HEK293 (cell line): ENCODE results near the gene SEMA7A.

ENCODE experiments used
- CTCF ChIA-PET: fragments of 350-600 bp; formaldehyde crosslinking; extraction: SDS; loops from one replicate; lab custom pipeline; 2021; ENCODE audit warnings: antibody characterized with exemption; lab: Yijun Ruan, JAX
- POLR2A ChIA-PET: fragments of 300-600 bp; formaldehyde crosslinking; extraction: SDS; loops from one replicate; lab custom pipeline; 2020; ENCODE audit warnings: antibody characterized with exemption, inconsistent platforms; lab: Yijun Ruan, JAX
- H3K27ac ChIP-seq: fragments of 200-500 bp; sonication (Bioruptor generic); 2 replicates; pipeline ENCODE4 v1.5.1; 2014; ENCODE audit warnings: low read depth, low read length, control low read depth, inconsistent platforms; ENCODE audit errors: extremely low read depth
- H3K36me3 ChIP-seq, 2 experiments: fragments of 200-500 bp in 1 of 2; sonication (Bioruptor generic) in 1 of 2; 1 replicate in 1 of 2; 2 replicates in 1 of 2; pipeline ENCODE4 v1.5.1; 2014 to 2017; ENCODE audit warnings: inconsistent platforms in 2 of 2, low read length in 2 of 2; ENCODE audit not compliant: control insufficient read depth in 2 of 2, insufficient read depth in 1 of 2
- H3K4me1 ChIP-seq: fragments of 200-500 bp; sonication (Bioruptor generic); 2 replicates; pipeline ENCODE4 v1.5.1; 2014; ENCODE audit warnings: mild to moderate bottlenecking, low read length, inconsistent platforms; ENCODE audit not compliant: control insufficient read depth, insufficient read depth
- H3K4me3 ChIP-seq: 2 replicates; pipeline ENCODE4 v1.5.1; 2011; ENCODE audit warnings: low read depth, mild to moderate bottlenecking, control low read depth, low read length, moderate library complexity
- H3K9me3 ChIP-seq: fragments of 200-500 bp; sonication (Bioruptor generic); 2 replicates; pipeline ENCODE4 v1.5.1; 2014; ENCODE audit warnings: low read depth, low read length, inconsistent platforms; ENCODE audit not compliant: control insufficient read depth, insufficient read depth
- BCL6B ChIP-seq: fragments of 450-650 bp; formaldehyde crosslinking; IDR thresholded peaks from 2 replicates; pipeline ENCODE4 v1.5.1; 2017; ENCODE audit warnings: missing biosample characterization, missing genetic modification characterization
- ELK4 ChIP-seq: IDR thresholded peaks from 2 replicates; pipeline ENCODE4 v1.6.1; 2011; ENCODE audit warnings: mild to moderate bottlenecking, low read depth, low read length, borderline replicate concordance
- HIC1 ChIP-seq: fragments of 450-650 bp; formaldehyde crosslinking; IDR thresholded peaks from 2 replicates; pipeline ENCODE4 v1.5.1; 2016; ENCODE audit warnings: missing biosample characterization, missing genetic modification characterization
- PATZ1 ChIP-seq: fragments of 450-650 bp; formaldehyde crosslinking; IDR thresholded peaks from 2 replicates; pipeline ENCODE4 v1.5.1; 2016; ENCODE audit warnings: missing biosample characterization, missing genetic modification characterization
- WT1 ChIP-seq: fragments of 450-650 bp; formaldehyde crosslinking; IDR thresholded peaks from 2 replicates; pipeline ENCODE4 v1.5.1; 2016; ENCODE audit warnings: missing biosample characterization, missing genetic modification characterization
- ZBTB48 ChIP-seq: fragments of 450-650 bp; formaldehyde crosslinking; IDR thresholded peaks from 2 replicates; pipeline ENCODE4 v1.5.1; 2016; ENCODE audit warnings: missing biosample characterization, missing genetic modification characterization
- ZFP41 ChIP-seq: fragments of 450-650 bp; formaldehyde crosslinking; IDR thresholded peaks from 2 replicates; pipeline ENCODE4 v1.5.1; 2016; ENCODE audit warnings: missing biosample characterization, missing genetic modification characterization, borderline replicate concordance
- ZIC2 ChIP-seq: fragments of 450-650 bp; formaldehyde crosslinking; IDR thresholded peaks from 2 replicates; pipeline ENCODE4 v1.5.1; 2016; ENCODE audit warnings: missing biosample characterization, missing genetic modification characterization
- ZNF138 ChIP-seq: fragments of 450-650 bp; formaldehyde crosslinking; IDR thresholded peaks from 2 replicates; pipeline ENCODE4 v1.5.1; 2016; ENCODE audit warnings: missing biosample characterization, missing genetic modification characterization, borderline replicate concordance
- ZNF140 ChIP-seq: fragments of 450-650 bp; formaldehyde crosslinking; IDR thresholded peaks from 2 replicates; pipeline ENCODE4 v1.5.1; 2016; ENCODE audit warnings: missing biosample characterization, missing genetic modification characterization
- ZNF24 ChIP-seq: fragments of 450-650 bp; formaldehyde crosslinking; IDR thresholded peaks from 2 replicates; pipeline ENCODE4 v1.5.1; 2016; ENCODE audit warnings: missing biosample characterization, missing genetic modification characterization
- ZNF26 ChIP-seq: fragments of 450-650 bp; formaldehyde crosslinking; IDR thresholded peaks from 2 replicates; pipeline ENCODE4 v1.5.1; 2016; ENCODE audit warnings: missing biosample characterization, missing genetic modification characterization
- ZNF341 ChIP-seq: fragments of 450-650 bp; formaldehyde crosslinking; IDR thresholded peaks from 2 replicates; pipeline ENCODE4; 2016; ENCODE audit warnings: low read depth, missing biosample characterization, missing genetic modification characterization
- ZNF423 ChIP-seq: fragments of 450-650 bp; formaldehyde crosslinking; IDR thresholded peaks from 2 replicates; pipeline ENCODE4 v1.5.1; 2016; ENCODE audit warnings: missing biosample characterization, missing genetic modification characterization
- ZNF501 ChIP-seq: fragments of 450-650 bp; formaldehyde crosslinking; IDR thresholded peaks from 2 replicates; pipeline ENCODE4 v1.5.1; 2016; ENCODE audit warnings: missing biosample characterization, missing genetic modification characterization
- ZNF529 ChIP-seq: fragments of 450-650 bp; formaldehyde crosslinking; IDR thresholded peaks from 2 replicates; pipeline ENCODE4 v1.5.1; 2017; ENCODE audit warnings: missing genetic modification characterization, missing biosample characterization; ENCODE audit not compliant: insufficient replicate concordance
- ZNF600 ChIP-seq: fragments of 450-650 bp; formaldehyde crosslinking; IDR thresholded peaks from 2 replicates; pipeline ENCODE4 v1.5.1; 2016; ENCODE audit warnings: missing biosample characterization, missing genetic modification characterization
- ZNF654 ChIP-seq: fragments of 450-650 bp; formaldehyde crosslinking; IDR thresholded peaks from 2 replicates; pipeline ENCODE4 v1.5.1; 2016; ENCODE audit warnings: low read depth, missing biosample characterization, missing genetic modification characterization
- ZNF677 ChIP-seq: fragments of 450-650 bp; IDR thresholded peaks from 2 replicates; pipeline ENCODE4 v1.5.0; 2018; ENCODE audit warnings: missing biosample characterization, mild to moderate bottlenecking, missing genetic modification characterization, moderate library complexity
- ZSCAN5A ChIP-seq: fragments of 450-650 bp; formaldehyde crosslinking; IDR thresholded peaks from 2 replicates; pipeline ENCODE4 v1.5.1; 2016; ENCODE audit warnings: missing biosample characterization, missing genetic modification characterization
- ZXDB ChIP-seq: fragments of 450-650 bp; formaldehyde crosslinking; IDR thresholded peaks from 2 replicates; pipeline ENCODE4 v1.5.1; 2016; ENCODE audit warnings: missing biosample characterization, missing genetic modification characterization

The SEMA7A gene

GRCh38 chr15:74438206-74438605 lies 4.4 kb upstream of the SEMA7A start:
- no peak for TF ChIP-seq HIC1 (tag by site-specific recombination)
- no peak for TF ChIP-seq ELK4
- TF ChIP-seq ZNF138 (tag by site-specific recombination) = no peak
- no peak for TF ChIP-seq ZXDB (tag by site-specific recombination)
- no peak for TF ChIP-seq WT1 (tag by site-specific recombination)
- no peak for TF ChIP-seq ZNF501 (tag by site-specific recombination)
- TF ChIP-seq ZNF24 = no peak
- no peak for TF ChIP-seq ZSCAN5A
- TF ChIP-seq ZNF341 (tag by site-specific recombination) = no peak
- TF ChIP-seq ZNF677 = no peak
- TF ChIP-seq ZNF654 (tag by site-specific recombination) = no peak
- TF ChIP-seq ZNF26 (tag by site-specific recombination) = no peak
- TF ChIP-seq BCL6B (tag by site-specific recombination) = no peak
- Histone ChIP-seq H3K4me1 (peaks cover 4% of the 10 kb centered on the region), H3K4me3 (no peak overlapping the region), H3K27ac (no peak overlapping the region), H3K36me3 (no peaks in the 10 kb centered on the region), H3K9me3 (no peaks in the 10 kb centered on the region)
- CTCF ChIA-PET = interaction anchor here (0.5 to 26.4 kb wide), 29 partner anchors 8 to 333 kb away, joined by 3 to 768 read pairs (median 4); partner anchors contain the start of genes CYP11A1 and UBL7
- POLR2A ChIA-PET = interaction anchor here (0.7 kb wide), 1 partner anchor 23 kb away, joined by 3 read pairs; the partner anchor contains the start of gene UBL7

GRCh38 chr15:74434263-74435136 lies 742 bp upstream of the SEMA7A start:
- H3K36me3 ChIP-seq = no peaks in the 10 kb centered on the region
- no peak overlapping the region for H3K27ac ChIP-seq
- H3K4me1 ChIP-seq = peaks cover 4% of the 10 kb centered on the region
- H3K9me3 ChIP-seq = no peaks in the 10 kb centered on the region
- CTCF ChIA-PET = interaction anchor here (0.5 to 26.4 kb wide), 7 partner anchors 12 to 469 kb away, joined by 3 to 768 read pairs (median 3); partner anchors contain the start of genes CYP11A1 and UBL7
- POLR2A ChIA-PET = interaction anchor here (0.6 to 2.6 kb wide), 7 partner anchors 25 to 197 kb away, joined by 3 to 11 read pairs (median 4); no protein-coding TSS in a partner anchor
- peak overlapping the region; percentile 16; the same call in 1 of the 2 replicates for H3K4me3 ChIP-seq
- TF ChIP-seq PATZ1 (tag by site-specific recombination) (0 out of 2 replicates have a peak, but pooled peaks have one; percentile 4), ZNF140 (tag by site-specific recombination) (peak; percentile 3; the same call in 1 of the 2 replicates), ZNF600 (tag by site-specific recombination) (peak; percentile 68), ZNF423 (tag by site-specific recombination) (peak; percentile 50; the same call in 1 of the 2 replicates), ZBTB48 (0 out of 2 replicates have a peak, but pooled peaks have one; percentile 10), ZNF529 (tag by site-specific recombination) (no peak), ZFP41 (no peak), ZIC2 (tag by site-specific recombination) (peak; percentile 67)
